NT2/D1 (cell line): ENCODE data around the gene CFAP119.

Experiments
- SUZ12 ChIP-seq: IDR thresholded peaks from 2 replicates; pipeline ENCODE4 v1.6.1; 2011; ENCODE audit not compliant: insufficient read length, insufficient read depth; ENCODE audit errors: extremely low read depth
- YY1 ChIP-seq: IDR thresholded peaks from 2 replicates; pipeline ENCODE4 v1.6.1; 2011; ENCODE audit not compliant: insufficient read length, insufficient read depth
- ZNF274 ChIP-seq: IDR thresholded peaks from 2 replicates; pipeline ENCODE4 v1.6.1; 2011; ENCODE audit warnings: mild to moderate bottlenecking, low read depth, low read length

GRCh38 chr16:30768583-30769181, 6.8 kb upstream of the CFAP119 start:
- TF ChIP-seq YY1, result no peak
- TF ChIP-seq SUZ12, result no peak
- no peak for TF ChIP-seq ZNF274
